ENCODE results near the gene VGLL4.

The VGLL4 gene

GRCh38 chr3:11507719-11508118 is 136.0 kb downstream of the VGLL4 start:
- no peak for DNase-seq (ENCODE audit: low spot score)

Small RNA genes within 50 kb of the gene (small RNA-seq; reads per million reads assigned to genes)
- 0 reads per million in 2 experiments for gene AC022001.1
